IPS-11a (cell line): ENCODE data around the gene MPP2.
"Not testable (repeated sequence)": the region's sequence is repeated elsewhere in the genome, so short reads cannot be mapped to it uniquely, and the experiment has no call there.

Experiments
- H3K4me3 ChIP-seq: one replicate; pipeline ENCODE4 v1.5.1; 2013; ENCODE audit warnings: low read depth, low read length, control low read depth

The MPP2 gene

DNA sequence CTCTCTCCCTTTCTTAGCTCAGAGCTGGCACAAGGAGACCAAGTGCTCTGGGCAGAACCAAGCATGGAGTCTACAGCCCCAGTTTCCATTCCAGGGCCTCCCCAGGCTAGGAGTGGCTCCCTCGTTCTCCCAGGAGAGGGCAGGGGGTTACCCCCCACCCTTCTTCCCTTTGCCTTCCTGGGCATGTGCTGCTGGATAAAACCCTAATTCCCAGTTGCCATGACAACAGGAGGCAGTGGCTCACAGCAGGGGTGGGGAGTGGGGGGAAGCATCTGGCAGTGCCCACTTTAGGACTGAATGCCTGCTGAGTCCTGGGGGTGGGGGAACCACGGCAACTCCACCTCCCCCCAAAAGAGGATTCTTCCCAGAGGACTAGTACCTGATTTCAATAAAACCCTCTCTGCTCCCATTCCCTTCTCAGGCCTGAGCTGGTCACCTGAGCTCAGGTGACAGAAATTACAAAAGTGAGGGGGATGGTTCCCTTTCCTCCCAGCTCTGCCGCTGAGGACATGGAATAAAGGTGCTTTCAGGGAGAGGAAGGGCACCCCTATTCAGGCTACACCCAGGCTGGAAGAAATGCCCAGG lies 1.8 kb downstream of the MPP2 start:
- peak overlapping the region; percentile 53 for H3K4me3 ChIP-seq

- H3K4me3 ChIP-seq: no peak overlapping the region
Observed at GRCh38 chr17:43901861-43902589, 5.3 kb downstream of the MPP2 start.

GRCh38 chr17:43900858-43901754 lies 6.2 kb downstream of the MPP2 start:
- H3K4me3 ChIP-seq: peak overlapping the region; percentile 40

- H3K4me3 ChIP-seq: peak overlapping the region; percentile 40
Observed at GRCh38 chr17:43900183-43900857, 7.0 kb downstream of the MPP2 start.

DNA sequence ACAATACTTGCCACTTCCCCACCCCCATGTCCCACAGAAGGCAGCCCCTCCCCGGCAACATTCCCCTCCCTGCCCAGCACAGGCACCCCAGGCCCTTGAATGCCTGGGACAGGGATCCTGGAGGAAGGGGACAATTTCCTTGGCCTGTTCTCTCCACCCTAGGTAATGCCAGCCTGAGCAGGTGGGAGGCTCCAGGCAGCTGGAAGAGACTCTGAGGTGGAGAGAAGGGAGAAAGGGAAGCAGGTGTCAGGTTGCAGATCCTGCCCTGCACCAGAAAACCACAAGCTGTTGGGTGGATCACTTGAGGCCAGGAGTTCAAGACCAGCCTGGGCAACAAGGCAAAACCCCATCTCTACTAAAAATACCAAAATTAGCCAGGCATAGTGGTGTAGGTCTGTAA lies 8.9 kb downstream of the MPP2 start:
- H3K4me3 ChIP-seq: no peak overlapping the region

DNA sequence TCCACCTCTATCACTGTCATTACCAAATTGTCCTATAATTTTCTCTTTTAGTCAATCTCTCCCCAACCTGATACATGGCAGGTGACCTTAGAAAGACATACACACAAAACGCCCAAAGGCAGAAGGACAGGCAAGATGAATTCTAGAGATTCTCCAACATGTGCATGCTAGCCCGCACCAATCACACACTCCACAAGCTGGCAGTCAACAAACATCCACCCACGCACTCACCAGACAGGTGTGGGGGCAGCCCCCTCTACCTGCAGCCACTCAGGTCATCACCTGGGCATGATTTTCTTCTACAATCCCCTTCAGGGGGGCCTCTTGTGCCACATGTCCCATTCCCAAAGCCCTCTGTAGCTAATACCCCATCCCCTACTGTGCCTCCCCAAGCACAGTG lies 9.5 kb downstream of the MPP2 start:
- no peak overlapping the region for H3K4me3 ChIP-seq

GRCh38 chr17:43894494-43894893 lies 12.8 kb downstream of the MPP2 start:
- H3K4me3 ChIP-seq: not testable (repeated sequence)

DNA sequence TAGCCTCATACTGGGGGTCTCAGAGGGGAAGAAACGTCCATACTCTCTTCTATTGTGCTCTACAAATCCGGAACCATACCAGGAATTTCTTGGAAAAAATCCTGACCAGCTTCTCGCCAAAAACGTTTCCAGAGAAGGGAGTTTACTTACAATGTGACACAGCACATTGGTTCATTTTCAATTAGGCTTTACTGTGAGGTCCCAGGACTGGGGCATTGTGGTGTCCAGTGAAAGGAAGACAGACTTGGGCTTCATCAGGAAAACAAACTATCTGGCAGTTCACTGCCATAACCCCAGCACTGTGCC lies 14.7 kb downstream of the MPP2 start:
- no peak overlapping the region for H3K4me3 ChIP-seq

DNA sequence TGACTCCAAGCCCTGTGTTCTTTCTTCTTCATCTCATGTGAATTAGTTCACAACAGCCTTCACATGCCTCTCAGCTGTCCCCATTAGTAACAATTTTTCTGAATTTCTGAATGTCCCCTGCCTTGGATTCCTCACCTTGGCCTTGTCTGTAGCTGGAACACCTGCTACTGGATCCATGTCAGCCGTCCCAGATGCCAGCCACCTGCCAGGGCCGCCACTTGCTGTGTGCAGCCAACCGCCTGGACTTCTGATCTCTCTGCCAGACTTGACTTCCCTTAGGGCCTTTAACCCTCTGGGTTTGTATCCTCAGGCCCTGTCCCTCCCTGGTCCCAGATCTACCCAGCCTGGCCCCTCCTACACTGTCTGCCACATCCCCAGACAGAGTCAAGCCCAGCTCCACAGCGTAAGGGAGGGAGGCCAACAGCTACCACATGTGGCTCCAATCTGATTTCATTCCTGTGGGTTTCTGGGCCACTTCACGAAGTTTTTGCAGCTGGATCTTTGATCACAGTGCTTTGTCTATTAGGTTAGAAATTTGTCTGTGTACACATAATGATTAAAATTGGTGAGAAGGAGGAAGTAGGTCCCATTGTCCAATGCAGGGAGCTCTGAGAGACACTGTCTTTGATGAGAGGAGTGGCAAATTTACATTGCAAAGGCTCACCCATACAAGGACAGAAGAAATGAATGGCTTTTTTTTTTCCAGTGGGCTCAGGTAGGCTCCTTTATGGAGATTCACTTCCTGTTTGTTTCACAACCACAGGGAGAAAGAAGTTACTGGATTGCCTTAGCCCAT lies 15.3 kb downstream of the MPP2 start:
- H3K4me3 ChIP-seq: no peak overlapping the region

- no peak overlapping the region for H3K4me3 ChIP-seq
Observed at GRCh38 chr17:43890240-43890639, 17.1 kb downstream of the MPP2 start.

GRCh38 chr17:43888548-43888947 lies 18.8 kb downstream of the MPP2 start:
- no peak overlapping the region for H3K4me3 ChIP-seq

DNA sequence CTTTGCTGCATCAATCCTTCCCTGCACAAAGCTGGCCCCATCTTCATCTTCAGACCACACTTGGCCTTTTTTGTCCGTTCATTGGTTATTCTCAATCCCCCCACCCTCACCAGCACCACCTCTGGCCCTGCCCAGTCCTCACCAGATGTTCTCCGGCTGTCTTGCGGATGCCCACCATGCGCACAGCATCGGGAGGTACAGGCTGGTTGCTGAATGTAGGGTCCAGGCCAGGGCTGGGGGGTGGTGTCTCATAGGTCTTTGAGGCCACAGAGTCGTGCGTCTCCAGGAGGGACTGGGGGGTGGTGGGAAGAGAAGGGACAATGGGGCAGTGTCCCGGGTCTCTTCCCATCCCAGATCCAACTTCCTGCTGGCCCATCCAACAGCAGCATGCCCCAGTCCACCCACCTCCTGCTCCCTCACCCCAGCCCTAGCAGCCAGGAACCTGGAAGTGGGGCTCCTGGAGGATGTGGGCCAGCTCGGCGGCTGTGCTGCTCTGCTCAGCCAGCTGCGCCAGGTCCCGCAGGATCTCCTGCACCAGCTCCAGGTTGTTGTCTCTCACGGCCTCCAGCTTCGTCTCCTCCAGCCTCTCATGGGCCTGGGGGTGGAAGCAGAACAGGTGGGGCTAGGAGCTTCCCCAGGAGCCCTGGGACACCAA lies 24.4 kb downstream of the MPP2 start:
- no peak overlapping the region for H3K4me3 ChIP-seq

- no peak overlapping the region for H3K4me3 ChIP-seq
Observed at GRCh38 chr17:43881758-43882505, 25.4 kb downstream of the MPP2 start.

DNA sequence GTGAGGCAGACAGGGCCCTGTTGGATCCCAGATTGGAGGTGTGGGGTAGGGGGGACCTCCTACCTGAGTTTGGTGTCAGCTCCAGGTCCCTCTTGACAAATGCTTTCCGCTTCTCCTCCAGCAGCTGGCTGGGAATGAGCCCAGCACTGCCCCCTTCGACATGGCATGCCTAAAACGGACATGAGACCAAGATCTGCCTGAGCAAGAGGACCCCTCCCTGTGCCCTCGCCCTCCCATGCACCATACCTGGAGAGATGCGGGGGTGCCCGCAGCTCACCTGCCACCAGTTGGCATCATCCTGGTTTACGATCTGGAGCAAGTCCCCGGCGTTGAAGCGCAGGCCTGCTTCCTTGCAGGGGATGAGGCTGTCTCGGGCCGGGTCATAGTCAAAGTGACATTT lies 26.2 kb downstream of the MPP2 start:
- H3K4me3 ChIP-seq: no peak overlapping the region

DNA sequence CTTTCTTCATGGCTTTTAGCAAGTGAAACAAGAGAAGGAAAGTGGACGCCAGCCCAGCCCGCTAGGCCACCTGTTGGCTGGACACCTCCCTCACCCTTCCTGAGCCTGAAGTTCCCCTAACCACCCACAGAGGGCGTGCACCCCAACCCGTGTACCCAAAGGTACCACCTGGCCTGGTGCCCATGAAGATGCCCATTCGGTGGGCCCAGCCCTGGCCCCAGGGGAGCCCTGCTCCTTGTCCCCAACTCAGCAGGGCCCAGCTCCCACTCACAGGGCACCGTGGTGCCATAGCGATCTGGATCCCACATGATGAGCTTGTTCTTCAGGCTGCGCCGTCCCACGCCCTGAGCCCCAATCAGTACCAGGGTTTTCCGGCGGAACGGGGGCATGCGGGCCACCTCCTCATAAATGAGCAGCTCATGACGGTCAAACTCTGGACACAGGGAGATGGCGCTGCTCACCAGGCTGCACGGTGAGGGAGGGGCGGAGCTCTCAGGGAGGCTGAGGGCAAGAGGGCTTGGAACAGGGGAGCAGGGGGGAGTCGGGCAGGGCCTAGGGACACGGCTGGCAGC lies 26.8 kb downstream of the MPP2 start:
- no peak overlapping the region for H3K4me3 ChIP-seq

- no peak overlapping the region for H3K4me3 ChIP-seq
Observed at GRCh38 chr17:43879723-43880419, 27.5 kb downstream of the MPP2 start.

GRCh38 chr17:43878260-43879175 lies 28.8 kb downstream of the MPP2 start:
- H3K4me3 ChIP-seq: no peak overlapping the region
